ENCODE data around the gene CHCHD6.

Gene CHCHD6

GRCh38 chr3:126900859-126901540 is 197.0 kb downstream of the CHCHD6 start:
- ATAC-seq = no peak

- no peak for ATAC-seq
Observed at GRCh38 chr3:126901631-126902030, 197.6 kb downstream of the CHCHD6 start.

- no peak for ATAC-seq
Observed at GRCh38 chr3:126903521-126903920, 199.5 kb downstream of the CHCHD6 start.

- no peak for ATAC-seq
Observed at GRCh38 chr3:126907557-126907956, 203.5 kb downstream of the CHCHD6 start.

- no peak for ATAC-seq
Observed at GRCh38 chr3:126908752-126909275, 204.8 kb downstream of the CHCHD6 start.

- no peak for ATAC-seq
Observed at GRCh38 chr3:126910231-126910630, 206.2 kb downstream of the CHCHD6 start.

- ATAC-seq = peak; percentile 93 to 94
Observed at GRCh38 chr3:126911162-126912026, 207.4 kb downstream of the CHCHD6 start.

GRCh38 chr3:126912027-126912422 is 208.0 kb downstream of the CHCHD6 start:
- no peak for ATAC-seq

GRCh38 chr3:126912491-126913195 is 208.6 kb downstream of the CHCHD6 start:
- ATAC-seq = no peak

GRCh38 chr3:126913524-126913923 is 209.5 kb downstream of the CHCHD6 start:
- no peak for ATAC-seq

- no peak for ATAC-seq
Observed at GRCh38 chr3:126914226-126914625, 210.2 kb downstream of the CHCHD6 start.

- no peak for ATAC-seq
Observed at GRCh38 chr3:126915015-126915414, 211.0 kb downstream of the CHCHD6 start.

- no peak for ATAC-seq
Observed at GRCh38 chr3:126916546-126916945, 212.5 kb downstream of the CHCHD6 start.

GRCh38 chr3:126917232-126917804 is 213.3 kb downstream of the CHCHD6 start:
- no peak for ATAC-seq

- no peak for ATAC-seq
Observed at GRCh38 chr3:126918355-126918821, 214.3 kb downstream of the CHCHD6 start.

GRCh38 chr3:126921085-126921824 is 217.2 kb downstream of the CHCHD6 start:
- ATAC-seq = no peak

- ATAC-seq = no peak
Observed at GRCh38 chr3:126922466-126922865, 218.4 kb downstream of the CHCHD6 start.

- peak in 1 of 2 donors; percentile 51 for ATAC-seq
Observed at GRCh38 chr3:126923423-126923822, 219.4 kb downstream of the CHCHD6 start.

- no peak for ATAC-seq
Observed at GRCh38 chr3:126923895-126924294, 219.9 kb downstream of the CHCHD6 start.

- ATAC-seq = no peak
Observed at GRCh38 chr3:126924458-126924857, 220.4 kb downstream of the CHCHD6 start.

- no peak for ATAC-seq
Observed at GRCh38 chr3:126925411-126926171, 221.6 kb downstream of the CHCHD6 start.
